Natural killer cell treated with Interleukin-12 subunit alpha and Interleukin-12 subunit beta and Interleukin-15 and Interleukin-18, amount 100 ng/mL, for 72 hours (primary cell): Measurements from ENCODE around the gene RAB3GAP2. TPM values are rescaled to one million over a fixed set of nuclear protein-coding genes. Genes with fewer than 3 reads are reported as not detected.
A peak's percentile ranks its signal among the peaks of the same experiment; 100 is the strongest.
"Not testable (repeated sequence)": the region's sequence is repeated elsewhere in the genome, so short reads cannot be mapped to it uniquely, and the experiment has no call there.

Experiments used
- ATAC-seq, 2 donors: fragments of 150-1000 bp; cut with Tn5 transposase in 1 of 2; sonication (Bioruptor Pico), chemical (Tn5 transposase) in 1 of 2; 2 replicates each; pipeline ENCODE4 v1.10.0; 2021
- DNase-seq: peaks from one replicate; pipeline ENCODE4 v3.0.0; 2022; ENCODE audit warnings: low spot score
- H3K27ac Mint-ChIP-seq, 2 donors: 1 replicate in 1 of 2; 2 replicates in 1 of 2; pipeline ENCODE4 v1.8.0; 2022; ENCODE audit warnings: mixed read lengths in 2 of 2, mild to moderate bottlenecking in 1 of 2, moderate library complexity in 1 of 2
- H3K27me3 Mint-ChIP-seq, 2 donors: 1 replicate in 1 of 2; 2 replicates in 1 of 2; pipeline ENCODE4 v1.8.0; 2022; ENCODE audit warnings: mixed read lengths in 2 of 2
- H3K36me3 Mint-ChIP-seq: one replicate; pipeline ENCODE4 v1.8.0; 2022; ENCODE audit warnings: mixed read lengths
- H3K4me1 Mint-ChIP-seq, 2 donors: 1 replicate in 1 of 2; 2 replicates in 1 of 2; pipeline ENCODE4 v1.8.0; 2022; ENCODE audit warnings: low read depth in 2 of 2, mixed read lengths in 2 of 2, mild to moderate bottlenecking in 1 of 2
- H3K4me3 Mint-ChIP-seq: one replicate; pipeline ENCODE4 v1.8.0; 2022; ENCODE audit warnings: mixed read lengths
- H3K9me3 Mint-ChIP-seq: 2 replicates; pipeline ENCODE4 v1.8.0; 2022; ENCODE audit warnings: mixed read lengths
- total RNA-seq, 2 donors: library from RNA; stranded (reverse); gene quantifications; one replicate each; pipeline ENCODE4 v1.2.3, GENCODE V29; 2022

Gene RAB3GAP2
- total RNA-seq, 2 donors from 2014 or later, result 50.0 to 63.7 TPM

DNA sequence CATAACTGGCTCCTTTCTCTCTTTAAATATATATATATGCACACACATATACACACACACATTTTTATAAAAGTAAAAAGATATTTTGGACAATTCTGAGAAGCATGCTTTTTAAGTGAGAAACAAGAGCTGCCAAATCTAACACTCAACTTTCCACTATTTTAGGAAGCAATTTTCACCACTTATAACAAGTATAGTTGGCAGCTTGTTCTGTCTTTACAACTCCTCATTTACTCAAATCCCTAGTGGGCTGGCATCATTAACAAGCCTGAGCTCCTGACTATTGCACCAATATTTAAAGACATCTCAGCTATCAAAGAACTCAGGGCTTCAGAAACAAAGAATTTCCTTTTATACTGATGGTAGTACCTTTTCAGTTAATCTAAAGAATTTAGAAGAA is 76.6 kb downstream of the RAB3GAP2 start:
- H3K27ac Mint-ChIP-seq, result no peak overlapping the region
- peaks cover 7% of the 10 kb centered on the region for H3K36me3 Mint-ChIP-seq
- no peaks in the 10 kb centered on the region for H3K4me1 Mint-ChIP-seq
- H3K27me3 Mint-ChIP-seq, result no peaks in the 10 kb centered on the region
- ATAC-seq, result no peak
- no peak overlapping the region for H3K4me3 Mint-ChIP-seq
- no peaks in the 10 kb centered on the region for H3K9me3 Mint-ChIP-seq
- DNase-seq, result no peak

- ATAC-seq, result no peak
Observed at GRCh38 chr1:220189750-220190347, 82.4 kb downstream of the RAB3GAP2 start.

GRCh38 chr1:220188538-220188937 is 83.7 kb downstream of the RAB3GAP2 start:
- Mint-ChIP-seq H3K27me3 (no peaks in the 10 kb centered on the region), H3K27ac (no peak overlapping the region), H3K4me3 (no peak overlapping the region), H3K4me1 (no peaks in the 10 kb centered on the region), H3K9me3 (no peaks in the 10 kb centered on the region), H3K36me3 (peaks cover 22% of the 10 kb centered on the region)
- no peak for ATAC-seq
- no peak for DNase-seq

More at GRCh38 chr1:220189750-220190347, 82.4 kb downstream of the RAB3GAP2 start:
- no peaks in the 10 kb centered on the region for H3K27me3 Mint-ChIP-seq
- no peak overlapping the region for H3K27ac Mint-ChIP-seq
- no peak for DNase-seq
- H3K36me3 Mint-ChIP-seq, result peaks cover 22% of the 10 kb centered on the region
- H3K4me1 Mint-ChIP-seq, result no peaks in the 10 kb centered on the region
- H3K4me3 Mint-ChIP-seq, result no peak overlapping the region
- H3K9me3 Mint-ChIP-seq, result no peaks in the 10 kb centered on the region

DNA sequence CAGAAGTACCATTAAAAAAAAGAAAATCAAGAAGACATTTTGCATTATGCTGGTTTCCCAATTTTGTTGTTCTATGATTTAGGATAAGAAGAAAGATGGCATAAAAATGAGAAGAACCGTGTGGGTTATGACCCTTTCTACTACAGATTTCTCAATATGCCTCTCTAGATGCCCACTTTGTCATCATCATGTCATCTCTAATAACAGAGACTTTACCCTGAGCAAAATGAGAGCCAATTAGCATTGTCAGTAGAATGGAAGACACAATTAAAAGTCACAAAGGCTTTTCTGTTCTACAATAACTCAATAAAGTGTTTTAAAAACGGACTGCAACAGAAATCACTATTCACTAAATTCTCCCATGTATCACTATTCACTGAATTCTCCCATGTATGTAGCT is 85.5 kb downstream of the RAB3GAP2 start:
- Mint-ChIP-seq H3K4me3 (no peak overlapping the region), H3K4me1 (no peaks in the 10 kb centered on the region), H3K9me3 (no peaks in the 10 kb centered on the region), H3K27me3 (no peaks in the 10 kb centered on the region), H3K27ac (no peak overlapping the region), H3K36me3 (peaks cover 16% of the 10 kb centered on the region)
- no peak for ATAC-seq
- no peak for DNase-seq

DNA sequence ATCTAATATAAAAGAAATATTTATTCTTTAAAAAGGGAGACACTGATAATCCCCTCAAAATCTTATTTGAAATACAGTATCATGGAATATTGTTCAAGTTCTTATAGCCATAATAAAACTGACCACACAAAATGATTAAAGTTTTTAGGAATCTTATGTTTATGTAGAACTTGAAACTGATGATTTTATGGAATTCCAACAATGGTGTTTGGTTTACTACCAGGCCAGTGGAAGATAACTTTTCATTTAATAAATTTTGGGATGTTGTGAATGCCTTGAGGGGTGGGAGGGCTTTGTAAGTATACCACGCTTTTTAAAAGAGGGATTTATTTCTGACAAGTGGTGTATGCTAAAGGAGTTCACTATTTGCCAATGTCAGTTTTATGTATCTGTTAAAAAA is 87.7 kb downstream of the RAB3GAP2 start:
- ATAC-seq, result no peak
- DNase-seq, result no peak
- H3K36me3 Mint-ChIP-seq, result peaks cover 17% of the 10 kb centered on the region
- no peak overlapping the region for H3K27ac Mint-ChIP-seq
- H3K27me3 Mint-ChIP-seq, result no peaks in the 10 kb centered on the region
- H3K4me1 Mint-ChIP-seq, result peaks cover 0 to under 1% of the 10 kb centered on the region in 2 donors
- no peaks in the 10 kb centered on the region for H3K9me3 Mint-ChIP-seq
- H3K4me3 Mint-ChIP-seq, result no peak overlapping the region

DNA sequence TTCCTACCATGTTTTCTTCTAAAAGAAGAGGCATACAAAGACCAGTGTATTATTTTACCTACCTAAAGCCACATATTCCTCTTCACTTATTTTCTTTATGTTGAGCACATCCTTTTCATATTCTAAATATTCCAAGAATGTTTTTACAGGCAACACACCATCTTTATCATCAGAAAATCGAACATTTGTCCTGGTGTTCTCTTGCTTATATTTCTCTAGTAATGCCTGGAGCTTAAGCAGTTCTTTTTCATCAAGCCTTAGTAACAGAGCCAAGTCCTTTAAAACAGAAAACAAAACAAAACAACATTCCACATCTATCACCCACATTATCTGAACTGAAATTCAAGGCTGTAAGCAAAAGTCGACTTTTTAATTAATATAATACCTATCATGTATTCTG is 89.6 kb downstream of the RAB3GAP2 start:
- peaks cover 0 to 3% of the 10 kb centered on the region in 2 donors for H3K4me1 Mint-ChIP-seq
- no peaks in the 10 kb centered on the region for H3K27me3 Mint-ChIP-seq
- H3K27ac Mint-ChIP-seq, result no peak overlapping the region
- H3K9me3 Mint-ChIP-seq, result no peaks in the 10 kb centered on the region
- no peak for DNase-seq
- H3K36me3 Mint-ChIP-seq, result peaks cover 18% of the 10 kb centered on the region
- no peak overlapping the region for H3K4me3 Mint-ChIP-seq
- no peak for ATAC-seq

DNA sequence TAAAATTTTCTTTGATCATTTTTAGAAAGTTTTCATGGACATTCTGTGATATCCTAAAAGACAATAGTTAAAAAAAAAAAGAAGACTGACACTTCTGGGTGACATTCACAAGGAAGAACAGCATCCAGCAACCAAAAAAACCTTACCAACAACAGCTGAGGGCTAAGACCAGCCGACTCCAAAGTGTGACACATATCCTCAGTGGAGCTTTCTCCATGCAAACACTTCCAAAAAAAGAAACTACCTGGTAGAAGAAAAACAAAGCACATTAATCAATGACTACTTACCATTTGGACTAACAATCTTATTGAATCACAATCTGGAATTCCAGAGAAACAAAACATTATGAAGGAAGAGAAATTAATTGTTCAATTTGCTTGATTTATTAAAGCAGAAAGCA is 90.1 kb downstream of the RAB3GAP2 start:
- H3K27ac Mint-ChIP-seq, result no peak overlapping the region
- ATAC-seq, result no peak

GRCh38 chr1:220176540-220176939 is 95.7 kb downstream of the RAB3GAP2 start:
- peaks cover 26% of the 10 kb centered on the region for H3K36me3 Mint-ChIP-seq
- no peak for DNase-seq

More for the DNA sequence above, 90.1 kb downstream of the RAB3GAP2 start:
- Mint-ChIP-seq H3K4me3 (no peak overlapping the region), H3K36me3 (peaks cover 16% of the 10 kb centered on the region), H3K9me3 (no peaks in the 10 kb centered on the region), H3K4me1 (peaks cover 0 to 4% of the 10 kb centered on the region in 2 donors), H3K27me3 (no peaks in the 10 kb centered on the region)
- no peak for DNase-seq

DNA sequence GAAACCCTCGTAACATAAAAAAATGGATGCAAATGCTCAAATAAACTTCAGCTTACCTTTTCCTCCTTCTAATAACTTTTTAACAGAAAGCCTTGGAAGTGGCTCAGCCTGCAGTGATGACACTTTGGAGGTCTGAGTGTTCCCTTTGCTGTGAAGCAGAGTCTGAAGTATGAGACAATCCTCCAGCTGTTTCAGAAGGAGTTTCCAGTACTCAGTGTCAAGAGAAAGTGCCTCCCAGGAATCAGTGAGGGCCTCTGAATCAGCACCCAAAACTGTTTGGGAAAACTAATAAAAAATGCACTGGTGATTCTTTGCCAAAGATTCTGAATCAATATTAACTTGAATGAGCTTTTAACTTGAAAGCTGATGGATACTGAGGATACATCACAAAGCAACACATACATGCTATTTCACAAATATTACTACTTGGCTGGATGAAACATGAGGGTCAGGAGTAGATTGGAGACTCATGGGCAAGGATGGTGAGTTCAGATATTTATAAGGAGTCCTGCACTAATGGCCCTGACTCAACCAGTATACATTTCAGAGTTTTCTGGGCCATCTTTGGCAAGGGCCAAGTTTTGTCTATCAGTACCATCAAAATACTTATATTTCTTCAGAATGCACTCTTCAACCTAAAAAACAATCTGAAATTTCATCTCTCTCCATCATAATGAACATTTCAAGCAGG is 101.3 kb downstream of the RAB3GAP2 start:
- Mint-ChIP-seq H3K4me1 (peaks cover 0 to 9% of the 10 kb centered on the region in 2 donors), H3K27me3 (no peaks in the 10 kb centered on the region), H3K27ac (no peak overlapping the region), H3K36me3 (peaks cover 42% of the 10 kb centered on the region), H3K9me3 (no peaks in the 10 kb centered on the region), H3K4me3 (no peak overlapping the region)
- no peak for ATAC-seq
- no peak for DNase-seq

More at GRCh38 chr1:220176540-220176939, 95.7 kb downstream of the RAB3GAP2 start:
- Mint-ChIP-seq H3K4me1 (peaks cover 5 to 6% of the 10 kb centered on the region in 2 donors), H3K27ac (no peak overlapping the region), H3K9me3 (no peaks in the 10 kb centered on the region), H3K27me3 (no peaks in the 10 kb centered on the region), H3K4me3 (no peak overlapping the region)
- ATAC-seq, result peak in 1 of 2 donors; percentile 20

- not testable (repeated sequence) for H3K9me3 Mint-ChIP-seq, DNase-seq, H3K27me3 Mint-ChIP-seq, ATAC-seq, H3K4me3 Mint-ChIP-seq, H3K4me1 Mint-ChIP-seq, H3K27ac Mint-ChIP-seq
- peaks cover 42% of the 10 kb centered on the region for H3K36me3 Mint-ChIP-seq
Observed at GRCh38 chr1:220169887-220170286, 102.4 kb downstream of the RAB3GAP2 start.

GRCh38 chr1:220166853-220167252 is 105.4 kb downstream of the RAB3GAP2 start:
- Mint-ChIP-seq H3K9me3 (no peaks in the 10 kb centered on the region), H3K27me3 (no peaks in the 10 kb centered on the region), H3K27ac (no peak overlapping the region), H3K4me3 (no peak overlapping the region), H3K36me3 (peaks cover 36% of the 10 kb centered on the region), H3K4me1 (peaks cover 0 to 4% of the 10 kb centered on the region in 2 donors)
- no peak for ATAC-seq
- DNase-seq, result no peak

- Mint-ChIP-seq H3K9me3 (no peaks in the 10 kb centered on the region), H3K36me3 (peaks cover 22% of the 10 kb centered on the region), H3K4me1 (peaks cover 0 to 4% of the 10 kb centered on the region in 2 donors), H3K27ac (no peak overlapping the region), H3K4me3 (no peak overlapping the region), H3K27me3 (no peaks in the 10 kb centered on the region)
- ATAC-seq (no peak), DNase-seq (no peak)
Observed at GRCh38 chr1:220164517-220164916, 107.7 kb downstream of the RAB3GAP2 start.

DNA sequence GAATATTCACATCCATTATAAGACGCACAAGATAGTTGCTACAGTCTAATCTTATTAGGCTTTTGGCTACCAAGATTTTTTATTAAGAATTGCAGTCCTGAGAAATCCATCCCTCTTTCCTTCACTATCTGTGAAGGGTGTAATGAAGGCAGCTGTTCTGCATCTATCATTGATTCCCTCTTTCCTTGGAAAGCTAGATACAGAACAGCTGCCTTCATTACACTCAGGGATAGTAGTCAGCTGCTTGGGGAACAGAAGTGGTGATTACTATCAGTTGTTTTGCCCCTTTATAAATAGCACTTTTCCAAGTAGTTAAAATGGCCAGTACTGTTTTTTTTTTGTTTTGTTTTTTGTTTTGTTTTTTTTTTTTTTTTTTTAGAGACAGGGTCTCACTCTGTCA is 108.1 kb downstream of the RAB3GAP2 start:
- ATAC-seq (no peak), DNase-seq (no peak)
- H3K36me3 Mint-ChIP-seq, result peaks cover 18% of the 10 kb centered on the region
- peaks cover 0 to 1% of the 10 kb centered on the region in 2 donors for H3K4me1 Mint-ChIP-seq
- H3K9me3 Mint-ChIP-seq, result no peaks in the 10 kb centered on the region
- no peak overlapping the region for H3K27ac Mint-ChIP-seq
- H3K4me3 Mint-ChIP-seq, result no peak overlapping the region
- H3K27me3 Mint-ChIP-seq, result no peaks in the 10 kb centered on the region

DNA sequence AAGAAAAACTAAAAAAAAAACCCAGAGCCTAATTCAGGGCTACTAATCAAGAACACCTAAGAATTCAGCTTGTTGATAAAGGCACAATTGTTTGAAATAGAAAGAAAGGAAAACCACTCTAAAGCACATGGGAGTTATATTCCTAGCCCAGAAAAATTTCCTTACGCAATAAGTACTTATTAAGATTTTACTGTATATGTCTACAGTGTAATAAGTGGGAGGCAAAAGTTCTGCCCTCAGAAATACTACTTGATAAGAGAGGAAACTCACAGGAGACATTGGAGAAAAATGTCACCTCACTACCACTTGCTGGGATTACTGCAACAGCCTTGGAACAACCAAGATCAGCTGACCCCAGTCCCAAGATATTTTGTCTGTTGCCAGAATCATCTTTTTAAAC is 112.2 kb downstream of the RAB3GAP2 start:
- Mint-ChIP-seq H3K4me1 (peaks cover 10 to 12% of the 10 kb centered on the region in 2 donors), H3K36me3 (peaks cover 15% of the 10 kb centered on the region), H3K27ac (no peak overlapping the region), H3K4me3 (no peak overlapping the region), H3K9me3 (no peaks in the 10 kb centered on the region), H3K27me3 (no peaks in the 10 kb centered on the region)
- ATAC-seq (no peak), DNase-seq (no peak)
